GM18517 (cell line): Measurements from ENCODE around the gene MT1A.

ENCODE experiments used
- ATAC-seq: cut with Tn5 transposase; IDR thresholded peaks from one replicate; pipeline ENCODE4 v1.9.1; 2021; ENCODE audit warnings: mild to moderate bottlenecking, moderate library complexity; ENCODE audit not compliant: unreplicated experiment

The MT1A gene

DNA sequence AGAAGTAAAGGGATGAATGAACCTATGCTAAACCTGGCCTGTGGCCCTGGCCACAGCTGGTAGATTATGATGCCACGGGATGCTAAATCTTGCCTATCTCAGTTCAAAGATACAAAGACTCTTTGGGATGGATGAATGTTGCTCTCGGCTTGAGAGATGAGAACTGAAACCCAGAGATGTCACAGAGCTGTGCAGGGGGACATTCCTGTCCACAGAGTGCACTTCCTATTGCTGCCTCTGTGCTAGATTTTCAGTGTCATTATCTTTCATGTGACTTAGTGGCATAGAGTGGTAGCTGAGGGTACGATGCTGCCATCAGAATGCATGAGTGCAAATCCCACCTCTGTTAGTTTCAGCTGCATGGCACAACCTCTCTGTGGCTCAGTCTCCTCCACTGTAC, 8.3 kb upstream of the MT1A start:
- ATAC-seq = peak; percentile 70

DNA sequence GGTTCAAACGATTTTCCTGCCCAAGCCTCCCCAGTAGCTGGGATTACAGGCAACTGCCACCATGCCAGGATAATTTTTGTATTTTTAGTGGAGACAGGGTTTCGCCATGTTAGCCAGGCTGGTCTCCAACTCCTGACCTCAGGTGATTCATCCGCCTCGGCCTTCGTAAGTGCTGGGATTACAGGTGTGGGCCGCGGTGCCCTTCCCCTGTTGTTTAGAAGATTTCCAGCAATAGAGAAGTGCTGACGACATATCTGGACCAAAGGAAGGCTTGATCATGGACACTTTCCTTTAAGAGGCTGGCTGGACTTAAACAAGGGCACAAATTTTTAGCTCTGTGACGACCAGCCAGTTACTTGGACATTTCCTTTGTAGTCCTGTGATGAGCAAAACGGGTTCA, 7.3 kb upstream of the MT1A start:
- no peak for ATAC-seq

DNA sequence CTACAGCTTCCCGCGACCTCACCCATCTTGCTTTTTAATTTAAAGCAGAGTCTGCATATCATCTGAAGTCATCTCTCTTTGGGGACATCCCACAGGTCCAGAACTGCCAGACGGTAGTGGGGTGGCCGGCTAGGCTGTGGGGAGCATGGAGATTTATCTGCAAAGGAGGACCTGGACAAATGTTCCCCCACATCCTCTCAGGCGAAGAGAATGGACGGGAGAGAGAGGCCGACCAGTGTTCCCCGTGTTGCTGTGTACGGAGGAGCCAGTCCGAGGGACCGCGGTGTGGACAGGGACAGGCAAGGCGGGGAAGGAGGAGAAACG, 6.7 kb upstream of the MT1A start:
- no peak for ATAC-seq

DNA sequence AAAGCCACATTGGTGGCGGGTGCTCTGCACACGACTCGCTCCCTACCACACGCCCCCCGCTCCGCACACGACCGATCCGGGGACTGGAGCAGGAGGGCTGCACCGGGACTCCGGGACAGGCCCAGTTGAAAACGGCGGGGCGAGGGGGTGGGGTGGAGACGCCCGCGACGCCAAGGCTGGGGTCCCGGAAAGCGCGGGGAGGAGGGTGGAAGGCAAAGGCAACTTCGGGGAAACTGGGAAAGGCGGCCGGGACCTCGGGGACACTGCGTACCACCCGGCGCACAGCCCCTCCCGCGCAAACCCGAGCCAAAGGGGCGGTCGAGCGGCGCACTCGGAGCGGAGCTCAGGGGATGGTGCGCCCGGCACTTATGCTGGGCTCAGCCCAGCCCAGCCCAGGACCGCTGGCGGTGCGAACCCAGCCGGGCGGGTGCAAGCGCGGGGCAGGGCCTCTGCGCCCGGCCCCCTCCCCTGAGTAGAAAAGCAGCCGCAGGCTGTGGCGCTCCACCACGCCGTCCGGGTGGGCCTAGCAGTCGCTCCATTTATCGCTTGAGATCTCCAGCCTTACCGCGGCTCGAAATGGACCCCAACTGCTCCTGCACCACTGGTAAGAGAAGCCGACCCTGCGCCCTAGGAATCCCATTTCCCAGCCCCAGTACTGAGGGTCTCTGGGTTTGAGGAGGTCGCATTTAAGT, 6.2 kb upstream of the MT1A start, which contains the start of gene MT1M:
Gene MT1M, plus strand, starts transcription at position 504 of the 692 bp plus-strand sequence. Its CDS starts 73 bp downstream, at position 577.
- no peak for ATAC-seq

DNA sequence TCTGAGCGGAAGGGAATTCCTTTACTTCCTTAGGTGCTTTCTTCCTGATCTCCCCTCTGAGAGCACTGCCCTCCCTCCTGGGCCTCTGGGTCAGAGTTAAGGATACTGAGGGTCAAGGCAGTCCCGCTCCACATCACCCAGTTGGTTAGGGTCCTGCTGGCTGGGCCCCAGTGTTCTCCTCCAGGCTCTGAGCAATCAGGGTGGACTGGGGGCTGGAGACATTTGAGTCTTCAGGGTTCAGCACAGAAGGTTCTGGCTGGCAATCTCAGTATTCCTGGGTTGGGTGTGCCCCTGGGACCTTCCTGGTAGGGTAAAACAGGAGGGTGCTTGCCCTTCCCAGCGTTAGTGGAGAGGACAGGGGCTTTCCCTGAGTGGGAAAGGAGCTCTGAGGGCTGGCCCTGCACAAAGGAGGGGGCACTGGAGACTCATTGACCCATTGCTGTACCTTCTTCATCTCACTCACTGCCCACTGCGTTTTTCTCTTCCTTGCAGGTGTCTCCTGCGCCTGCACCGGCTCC, 5.6 kb upstream of the MT1A start:
- no peak for ATAC-seq

DNA sequence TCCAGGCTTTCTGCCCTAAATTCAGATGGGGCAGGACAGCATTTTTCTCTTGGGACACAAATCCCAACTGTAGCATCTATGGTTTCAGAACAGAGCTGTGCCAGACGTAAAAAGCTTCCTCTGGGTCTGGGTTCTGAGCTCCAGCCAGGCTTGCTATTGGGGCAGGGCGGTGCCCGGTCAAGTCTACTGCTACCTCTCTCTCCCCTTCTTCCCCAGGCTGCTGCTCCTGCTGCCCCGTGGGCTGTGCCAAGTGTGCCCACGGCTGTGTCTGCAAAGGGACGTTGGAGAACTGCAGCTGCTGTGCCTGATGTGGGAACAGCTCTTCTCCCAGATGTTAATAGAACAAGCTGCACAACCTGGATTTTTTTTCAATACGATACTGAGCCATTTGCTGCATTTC, 4.9 kb upstream of the MT1A start:
- no peak for ATAC-seq

DNA sequence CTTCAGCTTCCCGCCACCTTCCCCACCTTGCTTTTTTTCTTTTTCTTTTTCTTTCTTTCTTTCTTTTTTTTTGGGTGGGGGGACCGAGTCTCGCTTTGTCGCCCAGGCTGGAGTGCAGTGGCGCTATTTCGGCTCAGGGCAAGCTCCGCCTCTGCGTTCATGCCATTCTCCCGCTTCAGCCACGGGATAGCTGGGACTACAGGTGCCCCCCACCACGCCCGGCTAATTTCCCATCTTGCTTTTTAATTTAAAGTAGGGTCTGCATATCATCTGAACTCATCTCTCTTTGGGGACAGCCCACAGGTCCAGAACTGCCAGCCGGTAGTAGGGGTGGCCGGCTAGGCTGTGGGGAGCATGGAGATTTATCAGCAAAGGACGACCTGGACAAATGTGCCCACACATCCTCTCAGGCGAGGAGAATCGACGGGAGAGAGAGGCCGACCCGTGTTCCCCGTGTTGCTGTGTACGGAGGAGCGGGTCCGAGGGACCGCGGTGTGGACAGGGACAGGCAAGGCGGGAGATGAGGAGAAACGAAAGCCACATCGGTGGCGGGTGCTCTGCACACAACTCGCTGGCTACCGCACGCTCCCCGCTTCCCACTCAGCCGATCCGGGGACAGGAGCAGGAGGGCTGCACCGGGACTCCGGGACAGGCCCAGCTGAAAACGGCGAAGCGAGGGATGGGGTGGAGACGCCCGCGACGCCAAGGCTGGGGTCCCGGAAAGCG, 3.6 kb upstream of the MT1A start:
- no peak for ATAC-seq

DNA sequence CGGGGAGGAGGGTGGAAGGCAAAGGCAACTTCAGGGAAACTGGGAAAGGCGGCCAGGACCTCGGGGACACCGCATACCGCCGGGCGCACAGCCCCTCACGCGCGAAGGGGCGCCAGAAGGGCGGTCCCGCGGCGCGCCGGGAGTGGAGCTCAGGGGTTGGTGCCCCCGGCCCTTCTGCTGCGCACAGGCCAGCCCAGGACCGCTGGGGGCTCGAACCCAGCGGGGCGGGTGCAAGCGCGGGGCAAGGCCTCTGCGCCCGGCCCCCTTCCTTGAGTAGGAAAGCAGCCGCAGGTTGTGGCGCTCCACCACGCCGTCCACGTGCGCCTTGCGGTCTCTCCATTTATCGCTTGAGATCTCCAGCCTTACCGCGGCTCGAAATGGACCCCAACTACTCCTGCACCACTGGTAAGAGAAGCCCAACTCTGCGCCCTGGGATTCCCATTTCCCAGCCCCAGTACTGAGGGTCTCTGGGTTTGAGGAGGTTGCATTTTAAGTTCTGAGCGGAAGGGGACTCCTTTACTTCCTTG, 3.0 kb upstream of the MT1A start:
- no peak for ATAC-seq

DNA sequence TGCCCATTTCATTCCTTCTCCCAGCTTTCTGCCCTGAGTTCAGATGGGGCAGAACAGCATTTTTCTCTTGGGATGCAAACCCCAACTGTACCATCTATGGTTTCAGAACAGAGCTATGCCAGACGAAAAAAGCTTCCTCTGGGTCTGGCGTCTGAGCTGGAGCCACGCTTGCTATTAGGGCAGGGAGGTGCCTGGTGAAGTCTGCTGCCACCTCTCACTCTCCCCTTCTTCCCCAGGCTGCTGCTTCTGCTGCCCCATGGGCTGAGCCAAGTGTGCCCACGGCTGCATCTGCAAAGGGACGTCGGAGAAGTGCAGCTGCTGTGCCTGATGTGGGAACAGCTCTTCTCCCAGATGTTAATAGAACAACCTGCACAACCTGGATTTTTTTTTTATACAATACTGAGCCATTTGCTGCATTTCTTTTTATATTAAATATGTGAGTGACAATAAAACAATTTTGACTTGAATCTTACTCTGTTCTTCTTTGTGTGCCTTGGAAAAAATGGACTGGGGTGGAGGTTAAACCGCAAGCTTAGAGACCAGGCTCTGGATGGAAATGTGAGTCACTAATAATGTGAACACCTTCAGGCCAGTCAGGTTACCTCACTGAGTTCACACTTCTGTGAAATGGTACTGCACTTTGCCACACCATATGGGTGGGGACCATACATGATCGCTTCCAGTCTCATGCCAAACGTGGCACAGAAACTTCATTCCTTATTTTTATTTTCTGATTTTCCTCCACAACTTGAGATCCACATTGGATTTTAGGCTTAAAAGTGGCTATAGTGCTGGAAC, 1.7 kb upstream of the MT1A start:
- ATAC-seq = no peak

DNA sequence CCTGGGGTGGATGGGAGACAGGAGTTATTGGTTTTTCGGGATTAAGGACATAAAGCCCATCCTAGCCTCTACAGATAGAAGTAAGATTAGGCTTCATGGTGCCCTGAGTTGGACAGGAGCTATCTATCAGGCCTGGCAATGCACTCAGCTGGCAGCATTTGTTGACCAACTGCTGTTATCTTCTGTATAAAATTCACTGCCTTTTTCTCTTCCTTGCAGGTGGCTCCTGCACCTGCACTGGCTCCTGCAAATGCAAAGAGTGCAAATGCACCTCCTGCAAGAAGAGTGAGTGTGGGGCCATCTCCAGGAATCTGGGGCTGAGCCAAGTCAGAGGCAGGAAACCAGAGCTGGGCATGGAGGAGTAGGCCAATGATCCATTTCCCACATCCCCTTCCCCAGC, 579 bp downstream of the MT1A start:
- no peak for ATAC-seq

DNA sequence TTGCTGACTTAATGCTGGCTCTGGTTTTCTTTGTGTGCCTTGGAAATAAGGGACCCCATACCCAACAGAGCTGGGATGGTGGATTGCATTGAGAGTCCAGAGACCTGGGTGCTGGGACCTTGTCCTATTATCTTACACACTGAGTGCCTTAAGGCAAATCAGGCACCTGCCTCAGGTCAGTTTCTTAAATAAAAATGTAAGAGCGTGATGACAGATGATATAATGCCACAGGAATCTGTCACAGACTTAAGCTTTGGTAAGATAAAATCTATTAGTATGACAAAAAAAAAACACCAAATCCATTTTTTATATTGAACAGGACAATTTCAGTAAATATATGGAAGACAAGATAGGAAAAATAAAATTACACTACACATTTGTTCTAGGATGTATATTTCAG, 1.6 kb downstream of the MT1A start:
- ATAC-seq = no peak

DNA sequence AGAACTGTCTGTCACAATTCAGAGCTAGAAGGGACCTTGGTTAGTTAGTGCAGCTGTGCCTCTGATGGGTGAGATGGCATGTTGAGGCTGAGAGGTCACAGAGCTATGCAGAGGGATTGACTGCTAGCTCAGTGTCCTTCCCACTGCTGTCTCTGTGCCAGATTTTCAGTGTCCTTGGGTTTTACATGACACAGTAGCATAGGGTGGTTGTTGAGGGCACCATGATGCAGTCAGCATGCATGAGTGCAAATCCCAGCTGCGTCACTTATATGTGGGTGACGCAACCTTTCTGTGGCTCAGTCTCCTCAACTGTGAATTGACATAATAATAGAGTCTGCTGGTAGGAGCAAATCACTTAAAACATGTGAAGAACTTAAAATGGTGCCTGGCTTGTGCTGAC, 2.7 kb downstream of the MT1A start:
- no peak for ATAC-seq

DNA sequence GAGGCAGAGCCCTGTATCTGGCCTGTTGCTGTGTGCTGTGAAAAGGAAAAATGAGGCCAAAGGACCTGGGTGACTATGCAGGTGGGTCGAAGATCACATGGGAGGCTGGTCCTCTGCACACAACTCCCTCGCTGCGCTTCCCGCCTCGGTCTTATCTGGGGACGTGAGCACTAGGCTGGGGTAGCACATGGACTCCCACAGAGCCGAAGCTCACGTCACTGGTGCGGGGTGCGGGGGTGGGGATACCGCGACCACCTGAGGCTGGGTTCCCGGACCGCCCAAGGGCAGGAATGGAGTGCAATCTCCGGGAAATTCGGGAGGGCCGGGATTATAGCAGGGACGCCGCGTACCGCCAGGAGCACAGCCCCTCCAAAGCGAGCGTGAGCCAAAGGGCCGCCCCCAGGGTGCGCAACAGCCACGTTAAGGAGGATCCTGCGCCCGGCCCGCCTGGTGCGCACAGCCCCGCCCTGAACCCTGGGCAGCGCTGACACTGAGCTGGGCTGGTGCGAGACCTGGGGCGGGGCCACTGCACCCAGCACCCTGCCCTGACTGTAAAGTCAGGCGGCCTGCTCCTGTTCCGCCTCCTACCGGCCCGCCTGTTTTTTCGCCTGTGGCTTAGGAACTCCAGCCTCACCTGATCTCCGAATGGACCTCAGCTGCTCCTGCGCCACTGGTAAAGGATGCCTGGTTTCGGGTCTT, 4.8 kb downstream of the MT1A start:
- ATAC-seq = no peak

DNA sequence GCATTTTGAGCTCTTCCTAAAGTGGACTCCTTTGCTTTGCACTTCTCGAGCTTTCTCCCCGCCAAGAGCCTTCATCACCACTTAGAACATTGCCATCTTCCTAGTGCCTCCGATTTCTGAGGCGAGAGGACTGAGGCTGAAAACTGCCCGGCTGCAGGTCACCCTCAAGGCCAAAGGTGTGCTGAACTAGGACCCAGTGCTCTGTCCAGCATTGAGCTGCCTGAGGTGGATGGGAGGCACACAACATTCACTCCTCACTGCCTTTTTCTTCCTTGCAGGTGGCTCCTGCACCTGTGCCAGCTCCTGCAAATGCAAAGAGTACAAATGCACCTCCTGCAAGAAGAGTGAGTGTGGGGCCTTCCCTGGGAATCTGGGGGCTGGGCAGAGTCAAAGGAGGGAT, 5.4 kb downstream of the MT1A start:
- no peak for ATAC-seq

DNA sequence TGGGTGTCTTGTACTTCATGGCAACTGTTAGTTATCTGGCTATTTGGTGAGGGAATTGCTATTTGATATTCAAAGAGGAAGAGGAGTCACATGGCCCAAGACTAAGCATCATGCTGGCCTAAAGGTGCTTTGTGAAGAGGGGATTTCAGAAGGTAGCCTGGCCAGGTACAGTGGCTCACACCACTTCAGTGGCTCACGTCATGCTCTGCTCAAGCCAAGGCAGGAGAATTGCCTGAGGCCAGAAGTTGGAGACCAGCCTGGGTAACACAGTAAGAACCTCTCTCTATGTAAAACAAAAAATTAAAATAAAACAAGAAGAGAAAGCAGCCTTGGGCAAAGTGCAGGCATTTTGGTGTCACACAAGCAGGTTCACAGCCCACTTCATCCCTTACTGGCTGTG, 6.8 kb downstream of the MT1A start:
- ATAC-seq = no peak

DNA sequence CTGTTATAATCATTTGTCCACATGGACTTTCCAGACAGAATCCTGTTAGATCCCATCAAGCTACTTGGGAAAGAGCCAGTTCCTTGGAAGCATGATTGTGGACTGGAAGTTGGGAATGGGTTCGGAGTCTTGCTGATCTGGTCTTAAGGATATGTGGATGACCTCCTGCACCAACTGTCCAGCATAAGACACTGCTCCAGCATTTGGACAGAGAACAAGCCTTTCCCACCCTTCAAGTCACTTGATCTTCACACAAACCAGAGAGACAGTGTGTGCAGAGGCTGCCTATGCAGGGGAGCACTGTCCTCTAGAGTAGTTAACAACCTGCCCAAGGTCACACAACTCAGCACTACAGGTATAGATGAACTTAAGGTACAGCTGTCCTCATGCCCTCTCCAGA, 7.4 kb downstream of the MT1A start:
- ATAC-seq = no peak

DNA sequence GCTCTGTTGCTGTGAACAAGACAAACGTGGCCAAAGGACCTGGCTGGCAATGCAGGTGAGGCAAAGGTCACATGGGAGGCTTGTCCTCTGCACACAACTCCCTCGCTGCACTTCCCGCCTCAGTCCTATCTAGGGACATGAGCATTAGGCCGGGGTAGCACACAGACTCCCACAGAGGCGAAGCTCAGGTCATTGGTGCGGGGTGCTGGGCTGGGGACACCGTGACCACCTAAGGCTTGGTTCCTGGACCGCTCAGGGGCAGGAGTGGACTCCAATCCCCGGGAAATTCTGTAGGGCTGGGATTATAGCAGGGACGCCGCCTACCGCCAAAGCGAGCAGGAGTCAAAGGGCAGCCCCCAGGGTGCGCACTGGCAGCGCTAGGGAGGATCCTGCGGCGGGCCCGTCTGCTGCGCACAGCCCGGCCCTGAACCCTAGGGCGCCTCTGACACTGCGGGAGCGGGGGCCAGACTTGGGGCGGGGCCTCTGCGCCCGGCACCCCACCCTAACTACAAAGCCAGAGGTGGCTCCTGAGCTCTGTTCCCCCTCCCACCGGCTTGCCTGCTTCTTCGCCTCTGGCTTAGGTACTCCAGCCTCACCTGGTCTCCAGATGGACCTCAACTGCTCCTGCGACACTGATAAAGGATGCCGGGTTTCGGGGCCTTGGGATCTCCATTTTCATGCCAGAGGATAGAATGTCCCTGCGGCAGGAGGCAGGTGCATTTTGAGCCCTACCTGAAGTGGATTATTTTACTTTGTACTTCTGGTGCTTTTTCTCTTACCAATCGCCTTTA, 9.4 kb downstream of the MT1A start:
- ATAC-seq = no peak

DNA sequence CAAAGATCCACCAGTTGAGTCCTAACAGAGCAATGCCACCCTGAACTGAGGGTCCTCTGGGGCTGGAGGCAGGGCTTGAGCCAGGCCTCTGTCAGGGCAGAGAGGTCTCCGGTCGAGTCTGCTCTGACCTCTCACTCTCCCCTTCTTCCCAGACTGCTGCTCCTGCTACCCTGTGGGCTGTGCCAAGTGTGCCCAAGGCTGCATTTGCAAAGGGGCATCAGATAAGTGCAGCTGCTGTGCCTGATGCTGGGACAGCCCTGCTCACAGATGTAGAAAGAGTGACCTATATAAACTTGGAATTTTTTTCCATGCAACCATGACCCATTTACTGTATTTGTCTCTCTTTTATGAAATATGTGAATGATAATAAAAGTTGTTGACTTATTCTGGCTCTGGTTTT, 10.8 kb downstream of the MT1A start:
- ATAC-seq = no peak

DNA sequence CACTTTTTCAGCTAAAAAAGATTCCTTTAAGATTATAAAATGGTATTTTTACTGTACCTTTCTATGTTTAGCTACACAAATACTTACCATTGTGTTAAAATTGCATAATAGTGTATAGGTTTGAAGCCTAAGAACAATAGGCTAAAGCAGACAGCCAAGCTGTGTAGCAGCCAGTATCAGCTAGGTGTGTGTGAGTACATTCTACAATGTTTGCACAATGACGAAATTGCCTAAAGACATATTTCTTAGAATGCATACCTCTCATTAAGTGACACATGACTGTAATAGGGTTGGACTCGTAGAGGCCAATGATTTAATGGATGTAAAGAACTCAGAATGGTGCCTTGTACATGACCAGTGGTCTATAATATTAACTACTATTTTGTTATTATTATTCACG, 11.4 kb downstream of the MT1A start:
- ATAC-seq = no peak

DNA sequence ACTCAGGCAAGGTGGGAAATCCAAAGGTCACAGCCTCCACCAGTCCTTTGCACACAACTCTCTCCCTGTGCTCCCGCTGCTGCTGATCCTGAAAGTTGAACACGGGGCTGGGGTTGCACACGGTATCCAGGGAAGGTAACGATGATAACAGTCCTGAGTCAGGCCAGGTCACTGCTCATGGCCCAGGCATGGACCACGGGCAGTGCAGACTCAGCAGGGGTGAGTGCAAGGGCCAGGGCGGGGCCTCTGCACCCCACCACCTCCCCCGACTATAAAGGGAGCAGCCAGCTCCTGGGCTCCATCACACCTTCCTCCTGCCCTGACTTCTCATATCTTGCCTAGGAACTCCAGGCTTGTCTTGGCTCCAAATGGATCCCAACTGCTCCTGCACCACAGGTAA, 13.1 kb downstream of the MT1A start, which contains the start of gene MT1B:
Gene MT1B, plus strand, starts transcription at position 301 of the 400 bp plus-strand sequence. Its CDS starts 68 bp downstream, at position 369.
- no peak for ATAC-seq
